ENCODE results near the gene POU6F2.

- TF ChIP-seq CTCF (IDR thresholded peaks at IDR 0.05; ENCODE audit: low read length) (no peak), EZH2phosphoT487 (IDR thresholded peaks at IDR 0.05; ENCODE audit: low read length) (no peak), EZH2 (optimal IDR thresholded peaks at IDR 0.05; ENCODE audit: low read depth, low read length) (no peak)
Measured at GRCh38 chr7:39186131-39186530, 208.4 kb downstream of the POU6F2 start.
